Retinal pigment epithelial cell (primary cell): ENCODE measurements around the gene SRSF12.
"Not testable (repeated sequence)": the region's sequence is repeated elsewhere in the genome, so short reads cannot be mapped to it uniquely, and the experiment has no call there.

Source experiments
- DNase-seq: peaks from one replicate; pipeline ENCODE4 v3.0.0-alpha.2; 2010; ENCODE audit warnings: low read depth
- H3K4me3 ChIP-seq: 2 replicates; pipeline ENCODE4 v1.5.1; 2011; ENCODE audit warnings: mild to moderate bottlenecking, low read length, control low read depth, moderate library complexity
- CTCF ChIP-seq: conservative IDR thresholded peaks from 2 replicates; pipeline ENCODE4 v1.5.1; 2011; ENCODE audit warnings: low read depth, low read length, control low read depth, inconsistent platforms

The SRSF12 gene

DNA sequence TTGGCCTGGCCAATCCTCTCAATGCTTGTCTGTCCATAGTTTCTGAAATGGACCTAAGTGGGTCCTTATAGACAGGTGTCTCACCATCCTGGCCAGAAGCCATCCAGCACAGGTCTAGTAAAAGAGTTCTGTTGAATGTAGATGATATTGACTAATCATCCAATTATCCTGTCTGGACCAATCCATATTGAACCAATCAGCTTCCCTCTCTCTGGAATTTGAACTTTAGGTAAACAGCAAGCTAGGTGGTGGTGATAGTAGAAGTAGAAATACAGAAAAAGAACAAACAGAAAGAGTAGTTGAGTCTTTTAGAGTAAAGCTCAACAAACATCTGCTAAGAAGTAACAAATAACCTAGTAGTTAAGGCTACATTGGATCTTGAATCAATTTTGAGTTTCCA is 46.8 kb downstream of the SRSF12 start:
- no peak for TF ChIP-seq CTCF
- no peak overlapping the region for H3K4me3 ChIP-seq
- DNase-seq, result no peak

- TF ChIP-seq CTCF, result no peak
- no peak for DNase-seq
- no peak overlapping the region for H3K4me3 ChIP-seq
Measured at GRCh38 chr6:89069536-89070163, 48.2 kb downstream of the SRSF12 start.

GRCh38 chr6:89068695-89069094 is 49.2 kb downstream of the SRSF12 start:
- H3K4me3 ChIP-seq, result no peak overlapping the region
- no peak for TF ChIP-seq CTCF
- no peak for DNase-seq

GRCh38 chr6:89067796-89068195 is 50.1 kb downstream of the SRSF12 start:
- DNase-seq, result no peak
- TF ChIP-seq CTCF, result no peak

GRCh38 chr6:89066940-89067646 is 50.8 kb downstream of the SRSF12 start:
- H3K4me3 ChIP-seq, result no peak overlapping the region
- no peak for TF ChIP-seq CTCF
- no peak for DNase-seq

More at GRCh38 chr6:89067796-89068195, 50.1 kb downstream of the SRSF12 start:
- H3K4me3 ChIP-seq, result no peak overlapping the region

- not testable (repeated sequence) for H3K4me3 ChIP-seq, DNase-seq
Measured at GRCh38 chr6:89066121-89066520, 51.8 kb downstream of the SRSF12 start.

- H3K4me3 ChIP-seq, DNase-seq: not testable (repeated sequence)
Measured at GRCh38 chr6:89064931-89065330, 52.9 kb downstream of the SRSF12 start.

DNA sequence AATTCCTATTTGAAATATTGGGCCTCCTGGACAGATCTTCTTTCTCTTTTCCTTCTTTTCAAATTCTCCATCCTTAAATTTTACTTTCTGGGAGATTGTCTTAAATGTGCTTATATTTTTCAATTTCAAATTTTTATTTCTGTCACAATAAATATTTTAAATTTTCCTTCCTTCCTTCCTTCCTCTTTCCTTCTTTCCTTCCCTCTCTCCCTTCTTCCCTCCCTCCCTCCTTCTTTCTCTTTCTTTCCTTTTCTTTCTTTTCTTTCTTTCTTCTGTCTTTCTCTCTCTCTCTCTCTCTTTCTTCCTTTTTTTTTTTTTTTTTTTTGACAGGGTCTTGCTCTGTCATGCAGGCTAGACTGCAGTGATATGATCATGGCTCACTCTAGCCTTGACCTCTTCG is 54.0 kb downstream of the SRSF12 start:
- no peak overlapping the region for H3K4me3 ChIP-seq
- no peak for TF ChIP-seq CTCF
- DNase-seq, result no peak
